ENCODE results near the gene STARD3NL. TPM values are rescaled to one million over a fixed set of nuclear protein-coding genes. Genes with fewer than 3 reads are reported as not detected.

STARD3NL gene
- total RNA-seq, 1 donor from 2014 or later = 33.4 TPM

DNA sequence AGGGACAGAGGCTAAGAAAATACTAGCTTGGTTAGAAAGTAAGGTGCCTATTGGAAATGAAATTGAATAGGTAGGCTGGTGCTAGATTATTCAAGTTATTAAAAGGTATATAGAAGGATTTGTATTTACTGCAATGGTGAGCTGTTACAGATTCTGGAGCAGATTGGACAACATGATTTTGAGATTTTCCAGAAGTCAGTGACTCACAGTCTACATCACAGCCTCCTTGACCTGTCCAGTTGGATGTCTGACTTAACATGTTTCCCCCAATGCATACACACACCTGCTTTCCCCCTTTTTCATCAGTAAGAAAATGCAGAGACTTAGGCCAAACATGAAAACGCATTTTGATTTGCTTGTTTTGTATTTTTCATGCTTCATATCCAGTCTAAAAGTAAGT is 33.4 kb downstream of the STARD3NL start:
- peaks cover 19% of the 10 kb centered on the region for H3K4me1 Mint-ChIP-seq (ENCODE audit: low read depth)
- no peak overlapping the region for H3K27ac Mint-ChIP-seq (ENCODE audit: unreplicated experiment)
- TF ChIP-seq CTCF (IDR thresholded peaks at IDR 0.05) = no peak
- no peak overlapping the region for H3K4me3 Mint-ChIP-seq (ENCODE audit: unreplicated experiment)
- H3K9me3 Mint-ChIP-seq (ENCODE audit: low read depth) = no peaks in the 10 kb centered on the region
- no peaks in the 10 kb centered on the region for H3K27me3 Mint-ChIP-seq (ENCODE audit: low read depth)
- DNase-seq (ENCODE audit: low spot score) = no peak
- H3K36me3 Mint-ChIP-seq (ENCODE audit: low read depth) = peaks cover 14% of the 10 kb centered on the region

DNA sequence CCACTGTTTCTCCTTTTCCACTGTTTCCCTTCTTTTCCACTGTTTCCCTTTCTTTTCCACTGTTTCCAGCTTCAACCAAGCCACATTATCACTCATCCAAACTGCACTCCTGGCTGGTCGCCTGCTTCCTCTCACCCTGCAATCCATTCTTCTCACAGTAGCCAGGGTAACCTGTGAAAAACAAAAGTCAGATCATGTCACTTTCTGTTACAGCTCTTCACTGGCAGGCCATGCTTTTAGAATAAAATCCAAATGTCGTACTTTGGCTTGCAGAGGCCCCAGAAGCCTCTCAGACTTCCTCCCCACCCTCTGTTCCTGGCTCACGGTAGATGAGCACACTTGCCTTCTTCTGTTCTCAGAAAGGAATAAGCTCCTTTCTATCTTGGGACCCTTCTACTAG is 33.9 kb downstream of the STARD3NL start:
- Mint-ChIP-seq H3K4me3 (ENCODE audit: unreplicated experiment) (no peak overlapping the region), H3K27me3 (ENCODE audit: low read depth) (no peaks in the 10 kb centered on the region), H3K9me3 (ENCODE audit: low read depth) (no peaks in the 10 kb centered on the region), H3K36me3 (ENCODE audit: low read depth) (peaks cover 14% of the 10 kb centered on the region), H3K27ac (ENCODE audit: unreplicated experiment) (no peak overlapping the region), H3K4me1 (ENCODE audit: low read depth) (peaks cover 19% of the 10 kb centered on the region)
- TF ChIP-seq CTCF (IDR thresholded peaks at IDR 0.05) = no peak
- no peak for DNase-seq (ENCODE audit: low spot score)

GRCh38 chr7:38215115-38215514 is 37.1 kb downstream of the STARD3NL start:
- H3K27me3 Mint-ChIP-seq (ENCODE audit: low read depth) = no peaks in the 10 kb centered on the region
- no peak for DNase-seq (ENCODE audit: low spot score)
- peaks cover 19% of the 10 kb centered on the region for H3K4me1 Mint-ChIP-seq (ENCODE audit: low read depth)
- peaks cover 17% of the 10 kb centered on the region for H3K36me3 Mint-ChIP-seq (ENCODE audit: low read depth)
- H3K4me3 Mint-ChIP-seq (ENCODE audit: unreplicated experiment) = no peak overlapping the region
- H3K9me3 Mint-ChIP-seq (ENCODE audit: low read depth) = no peaks in the 10 kb centered on the region
- H3K27ac Mint-ChIP-seq (ENCODE audit: unreplicated experiment) = peak overlapping the region; percentile 76
- no peak for TF ChIP-seq CTCF (IDR thresholded peaks at IDR 0.05)

DNA sequence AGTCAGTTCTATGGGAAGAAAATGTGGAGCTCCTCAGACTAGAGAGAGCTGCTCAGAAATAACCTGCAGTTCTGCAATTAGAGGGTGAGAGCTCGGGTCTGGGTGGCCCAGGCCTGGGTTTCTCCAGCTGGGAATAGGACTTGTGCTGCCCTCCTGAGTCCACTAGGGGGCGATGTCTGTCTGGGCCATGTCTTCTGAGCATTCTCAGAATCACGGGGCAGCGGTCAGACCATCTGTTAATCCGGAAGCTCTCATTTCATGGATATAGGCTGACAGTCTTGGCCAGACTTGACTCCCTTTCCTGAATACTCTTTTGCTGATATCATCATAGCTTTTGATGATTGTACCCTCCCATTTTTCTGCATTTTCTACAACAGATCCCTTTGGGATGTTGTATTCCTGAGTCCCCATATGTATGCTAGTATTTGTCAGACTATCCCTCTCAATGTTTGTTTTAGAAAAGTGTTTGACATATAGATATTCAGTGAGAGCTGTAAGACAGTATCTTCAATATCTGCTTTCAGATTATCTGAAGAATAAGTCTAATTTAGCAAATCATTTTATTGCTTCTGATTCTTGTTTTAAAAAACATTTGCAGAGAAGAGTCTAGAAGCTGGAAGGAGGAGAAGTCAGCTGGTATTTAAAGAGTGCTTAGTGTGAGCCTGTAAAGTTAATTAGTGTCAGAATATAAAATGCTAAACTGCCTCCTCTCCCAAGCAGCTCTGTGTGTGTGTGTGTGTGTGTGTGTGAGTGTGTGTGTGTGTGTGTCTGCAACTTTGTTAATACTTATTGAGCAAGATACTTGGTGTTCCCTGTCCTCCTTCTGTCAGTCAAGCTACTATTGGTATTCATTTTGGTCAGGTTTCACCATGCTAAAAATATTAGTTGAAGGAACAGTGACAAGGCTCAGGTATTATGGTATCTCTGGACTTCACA is 38.0 kb downstream of the STARD3NL start:
- Mint-ChIP-seq H3K9me3 (ENCODE audit: low read depth) (no peaks in the 10 kb centered on the region), H3K4me3 (ENCODE audit: unreplicated experiment) (no peak overlapping the region), H3K27ac (ENCODE audit: unreplicated experiment) (peak overlapping the region; percentile 76), H3K27me3 (ENCODE audit: low read depth) (no peaks in the 10 kb centered on the region), H3K4me1 (ENCODE audit: low read depth) (peaks cover 19% of the 10 kb centered on the region), H3K36me3 (ENCODE audit: low read depth) (peaks cover 17% of the 10 kb centered on the region)
- no peak for DNase-seq (ENCODE audit: low spot score)
- TF ChIP-seq CTCF (IDR thresholded peaks at IDR 0.05) = peak; percentile 97

GRCh38 chr7:38217672-38218071 is 39.6 kb downstream of the STARD3NL start:
- no peak overlapping the region for H3K27ac Mint-ChIP-seq (ENCODE audit: unreplicated experiment)
- TF ChIP-seq CTCF (IDR thresholded peaks at IDR 0.05) = no peak
- no peaks in the 10 kb centered on the region for H3K9me3 Mint-ChIP-seq (ENCODE audit: low read depth)

More at GRCh38 chr7:38217672-38218071, 39.6 kb downstream of the STARD3NL start:
- H3K4me3 Mint-ChIP-seq (ENCODE audit: unreplicated experiment) = no peak overlapping the region
- peaks cover 15% of the 10 kb centered on the region for H3K36me3 Mint-ChIP-seq (ENCODE audit: low read depth)
- H3K4me1 Mint-ChIP-seq (ENCODE audit: low read depth) = peaks cover 19% of the 10 kb centered on the region
- no peaks in the 10 kb centered on the region for H3K27me3 Mint-ChIP-seq (ENCODE audit: low read depth)
- no peak for DNase-seq (ENCODE audit: low spot score)
